A673 (cell line): ENCODE results near the gene SBF2.

ENCODE experiments used
- CTCF ChIP-seq: fragments of 300-800, 200-600 bp; sonication (generic); conservative IDR thresholded peaks from 2 replicates; pipeline ENCODE4 v1.5.1; 2017; ENCODE audit warnings: low read depth, mild to moderate bottlenecking, antibody characterized with exemption, low read length, moderate library complexity, mixed read lengths
- EZH2 ChIP-seq: fragments of 200-600 bp; sonication (generic); IDR thresholded peaks from 2 replicates; pipeline ENCODE4 v1.6.1; 2017; ENCODE audit warnings: borderline replicate concordance, low read depth, mild to moderate bottlenecking, mixed read lengths, antibody characterized with exemption, low read length; ENCODE audit not compliant: poor library complexity, severe bottlenecking

DNA sequence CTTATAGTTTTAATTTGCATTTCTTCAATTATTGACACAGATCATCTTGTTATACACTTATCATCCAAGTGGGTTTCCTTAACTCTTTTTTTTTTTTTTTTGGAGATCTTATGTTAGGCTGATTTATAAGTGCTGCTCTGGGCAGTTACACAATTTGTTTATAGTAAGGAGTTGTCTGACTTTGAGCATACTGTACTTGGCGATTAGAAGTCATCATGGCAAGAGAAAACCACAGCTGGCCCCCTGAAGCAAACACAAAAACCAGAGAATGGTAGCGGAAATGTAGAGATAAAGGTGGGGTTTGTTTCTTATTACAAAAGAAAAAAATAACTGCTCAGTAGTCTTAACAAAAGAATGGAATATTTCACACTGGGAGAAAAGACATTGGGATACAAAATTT is 337.5 kb downstream of the SBF2 start:
- TF ChIP-seq CTCF = no peak
- no peak for TF ChIP-seq EZH2
